C4-2B (cell line): ENCODE results near the gene PPIG.
"Not testable (repeated sequence)": the region's sequence is repeated elsewhere in the genome, so short reads cannot be mapped to it uniquely, and the experiment has no call there.

Experiments
- H3K27ac ChIP-seq: fragments of 450-650 bp; 2 replicates; pipeline ENCODE4 v1.5.1; 2017
- ZFX ChIP-seq: fragments of 450-650 bp; IDR thresholded peaks from 2 replicates; pipeline ENCODE4 v1.6.1; 2017
- TF ChIP-seq, protein P1 (sequence below): fragments of 450-650 bp; conservative IDR thresholded peaks from 2 replicates; pipeline ENCODE4 v1.5.1; 2017; ENCODE audit warnings: mild to moderate bottlenecking

The PPIG gene

DNA sequence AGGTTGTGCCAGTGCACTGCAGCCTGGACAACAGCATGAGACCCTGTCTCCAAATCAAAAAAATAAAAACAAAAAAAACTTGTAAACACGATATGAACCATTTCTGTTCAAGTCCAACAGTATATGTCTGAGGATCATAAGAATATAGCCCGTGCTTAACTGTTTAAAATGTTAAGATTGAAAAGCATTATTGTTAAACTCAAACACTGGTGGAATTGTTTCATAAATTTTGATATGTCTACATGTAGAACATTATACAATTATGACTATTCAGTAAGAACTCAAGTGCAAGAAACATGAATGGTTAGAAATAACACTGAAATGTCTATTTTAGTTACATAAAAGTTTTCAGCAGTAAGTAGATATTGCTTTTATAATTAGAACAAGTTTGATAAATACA lies 29.7 kb downstream of the PPIG start:
- H3K27ac ChIP-seq, result no peak overlapping the region
- no peak for TF ChIP-seq ZFX
- TF ChIP-seq, protein P1, sequence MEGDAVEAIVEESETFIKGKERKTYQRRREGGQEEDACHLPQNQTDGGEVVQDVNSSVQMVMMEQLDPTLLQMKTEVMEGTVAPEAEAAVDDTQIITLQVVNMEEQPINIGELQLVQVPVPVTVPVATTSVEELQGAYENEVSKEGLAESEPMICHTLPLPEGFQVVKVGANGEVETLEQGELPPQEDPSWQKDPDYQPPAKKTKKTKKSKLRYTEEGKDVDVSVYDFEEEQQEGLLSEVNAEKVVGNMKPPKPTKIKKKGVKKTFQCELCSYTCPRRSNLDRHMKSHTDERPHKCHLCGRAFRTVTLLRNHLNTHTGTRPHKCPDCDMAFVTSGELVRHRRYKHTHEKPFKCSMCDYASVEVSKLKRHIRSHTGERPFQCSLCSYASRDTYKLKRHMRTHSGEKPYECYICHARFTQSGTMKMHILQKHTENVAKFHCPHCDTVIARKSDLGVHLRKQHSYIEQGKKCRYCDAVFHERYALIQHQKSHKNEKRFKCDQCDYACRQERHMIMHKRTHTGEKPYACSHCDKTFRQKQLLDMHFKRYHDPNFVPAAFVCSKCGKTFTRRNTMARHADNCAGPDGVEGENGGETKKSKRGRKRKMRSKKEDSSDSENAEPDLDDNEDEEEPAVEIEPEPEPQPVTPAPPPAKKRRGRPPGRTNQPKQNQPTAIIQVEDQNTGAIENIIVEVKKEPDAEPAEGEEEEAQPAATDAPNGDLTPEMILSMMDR, result no peak

DNA sequence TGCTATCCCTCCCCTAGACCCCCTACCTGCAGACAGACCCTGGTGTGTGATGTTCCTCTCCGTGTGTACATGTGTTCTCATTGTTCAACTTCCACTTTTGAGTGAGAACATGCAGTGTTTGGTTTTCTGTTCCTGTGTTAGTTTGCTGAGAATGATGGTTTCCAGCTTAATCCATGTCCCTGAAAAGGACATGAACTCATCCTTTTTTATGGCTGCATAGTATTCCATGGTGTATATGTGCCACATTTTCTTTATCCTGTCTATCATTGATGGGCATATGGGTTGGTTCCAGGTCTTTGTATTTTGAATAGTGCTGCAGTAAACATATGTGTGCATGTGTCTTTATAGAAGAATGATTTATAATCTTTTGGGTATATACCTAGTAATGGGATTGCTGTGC lies 31.8 kb downstream of the PPIG start:
- not testable (repeated sequence) for H3K27ac ChIP-seq

DNA sequence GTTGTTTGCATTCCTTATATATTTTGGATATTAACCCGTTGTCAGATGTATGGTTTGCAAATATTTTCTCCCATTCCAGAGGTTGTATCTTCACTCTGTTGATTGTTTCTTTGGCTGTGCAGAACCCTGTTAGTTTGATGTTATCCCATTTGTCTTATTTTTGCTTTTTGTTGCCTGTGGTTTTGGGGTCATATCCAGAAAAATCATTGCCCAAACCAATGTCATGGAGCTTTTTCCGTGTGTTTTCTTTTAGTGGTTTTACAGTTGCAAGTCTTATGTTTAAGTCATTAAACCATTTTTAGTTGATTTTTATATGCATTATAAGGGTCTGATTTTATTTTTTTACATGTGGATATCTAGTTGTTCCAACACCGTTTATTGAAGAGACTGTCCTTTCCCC lies 35.8 kb downstream of the PPIG start:
- TF ChIP-seq, protein P1, result no peak
- no peak for TF ChIP-seq ZFX
- no peak overlapping the region for H3K27ac ChIP-seq

DNA sequence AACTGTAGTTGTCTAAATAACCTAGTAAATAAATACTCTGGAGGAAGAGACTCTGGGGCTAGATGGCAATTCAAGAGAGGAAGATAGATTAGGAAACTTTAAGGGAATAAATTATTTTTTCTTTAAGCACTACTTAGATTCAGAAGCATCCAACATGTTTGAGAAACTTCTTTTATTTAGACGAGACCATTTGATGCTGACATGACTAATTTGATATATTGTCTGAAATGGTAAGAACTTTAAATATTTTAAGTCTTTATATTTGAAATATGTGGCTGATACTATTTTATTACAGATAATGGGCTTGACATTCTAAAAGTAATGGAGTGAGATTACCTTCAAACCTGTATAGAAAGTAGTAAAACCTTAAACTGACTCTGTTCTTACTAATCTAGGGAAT lies 36.4 kb downstream of the PPIG start:
- H3K27ac ChIP-seq, result no peak overlapping the region
- TF ChIP-seq, protein P1, result no peak
- no peak for TF ChIP-seq ZFX

DNA sequence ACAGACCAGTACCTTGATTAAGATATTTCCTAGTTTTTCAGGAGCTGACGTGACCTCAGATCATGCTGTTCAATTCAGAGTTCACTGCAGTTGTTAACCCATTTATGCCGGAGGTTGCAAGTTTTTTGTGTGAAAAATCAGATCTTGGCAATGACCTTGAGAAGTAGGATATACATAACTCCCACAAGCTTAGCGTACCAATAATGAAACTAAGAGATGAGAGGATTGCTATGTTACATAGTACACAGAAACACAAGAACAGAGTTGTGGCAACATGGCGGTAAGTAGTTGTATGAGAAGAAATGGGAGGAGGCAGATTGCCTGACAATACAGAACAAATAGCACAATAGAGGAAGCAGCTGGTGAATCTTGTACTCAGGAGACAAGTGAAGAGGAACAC lies 39.1 kb downstream of the PPIG start:
- H3K27ac ChIP-seq, result no peak overlapping the region
- no peak for TF ChIP-seq ZFX
- TF ChIP-seq, protein P1, result no peak

DNA sequence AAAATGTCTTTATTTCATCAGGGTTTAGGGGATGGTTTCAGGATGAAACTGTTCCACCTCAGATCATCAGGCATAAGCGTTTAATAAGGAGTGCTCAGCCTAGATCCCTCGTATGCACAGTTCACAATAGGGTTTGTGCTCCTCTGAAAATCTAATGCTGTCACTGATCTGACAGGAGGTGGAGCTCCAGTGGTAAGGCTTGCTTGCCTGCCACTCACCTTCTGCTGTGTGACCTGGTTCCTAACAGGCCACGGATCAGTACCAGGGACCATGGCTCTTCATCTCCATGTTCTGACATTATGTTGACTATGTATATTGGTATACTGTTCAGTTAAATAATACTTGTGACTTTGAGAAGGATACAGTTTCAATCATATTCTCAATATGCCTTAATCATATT lies 41.6 kb downstream of the PPIG start:
- TF ChIP-seq, protein P1, result 0 out of 2 replicates have a peak, but pooled peaks have one; percentile 4
- no peak for TF ChIP-seq ZFX
- no peak overlapping the region for H3K27ac ChIP-seq

DNA sequence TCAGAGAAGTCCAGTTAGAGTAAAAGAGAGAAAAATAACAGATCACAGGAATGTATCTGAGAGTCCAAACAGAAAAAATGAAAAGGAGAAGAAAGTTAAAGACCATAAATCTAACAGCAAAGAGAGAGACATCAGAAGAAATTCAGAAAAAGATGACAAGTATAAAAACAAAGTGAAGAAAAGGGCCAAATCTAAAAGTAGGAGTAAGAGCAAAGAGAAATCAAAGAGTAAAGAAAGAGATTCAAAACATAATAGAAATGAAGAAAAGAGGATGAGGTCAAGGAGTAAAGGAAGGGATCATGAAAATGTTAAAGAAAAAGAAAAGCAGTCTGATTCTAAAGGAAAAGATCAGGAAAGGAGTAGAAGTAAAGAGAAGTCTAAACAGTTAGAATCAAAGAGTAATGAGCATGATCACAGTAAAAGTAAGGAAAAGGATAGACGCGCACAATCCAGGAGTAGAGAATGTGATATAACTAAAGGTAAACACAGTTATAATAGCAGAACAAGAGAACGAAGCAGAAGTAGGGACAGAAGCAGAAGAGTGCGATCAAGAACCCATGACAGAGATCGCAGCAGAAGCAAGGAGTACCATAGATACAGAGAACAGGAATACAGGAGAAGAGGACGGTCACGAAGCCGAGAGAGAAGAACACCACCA lies 52.4 kb downstream of the PPIG start:
- TF ChIP-seq ZFX, result no peak
- TF ChIP-seq, protein P1, result no peak
- no peak overlapping the region for H3K27ac ChIP-seq

DNA sequence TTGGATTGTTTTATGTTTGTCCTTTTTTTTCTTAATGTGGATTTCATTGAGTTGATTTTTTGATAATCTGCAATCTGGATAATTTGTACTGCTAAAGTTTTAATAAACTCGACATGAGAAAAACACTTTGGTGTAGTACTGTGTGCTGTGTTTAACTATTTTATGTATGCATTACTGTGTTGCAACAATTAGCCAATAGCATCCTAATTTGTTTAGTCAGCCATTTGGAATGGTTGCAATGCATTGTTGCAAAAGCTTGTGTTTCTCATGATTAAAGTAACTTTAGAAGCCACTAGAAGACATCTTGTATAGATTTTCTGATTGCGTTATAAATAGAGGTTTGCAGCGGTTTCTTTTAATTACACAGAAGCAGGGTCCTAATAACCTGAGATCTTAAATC lies 53.5 kb downstream of the PPIG start:
- no peak for TF ChIP-seq ZFX
- TF ChIP-seq, protein P1, result no peak
- H3K27ac ChIP-seq, result no peak overlapping the region
